Activated naive CD8-positive, alpha-beta T cell treated with anti-CD3 and anti-CD28 coated beads for 36 hours (primary cell): Measurements from ENCODE around the gene ACBD7. TPM values are rescaled to one million over a fixed set of nuclear protein-coding genes. Genes with fewer than 3 reads are reported as not detected.

Source experiments
- DNase-seq: peaks from one replicate; pipeline ENCODE4 v3.0.0; 2021
- H3K27ac Mint-ChIP-seq: one replicate; pipeline ENCODE4 v1.8.0; 2022; ENCODE audit warnings: mild to moderate bottlenecking, moderate library complexity, mixed read lengths
- H3K27me3 Mint-ChIP-seq: one replicate; pipeline ENCODE4 v1.8.0; 2022; ENCODE audit warnings: mild to moderate bottlenecking, mixed read lengths
- H3K36me3 Mint-ChIP-seq: one replicate; pipeline ENCODE4 v1.8.0; 2021; ENCODE audit warnings: mild to moderate bottlenecking, mixed read lengths
- H3K4me1 Mint-ChIP-seq: one replicate; pipeline ENCODE4 v1.8.0; 2021; ENCODE audit warnings: mixed read lengths
- H3K4me3 Mint-ChIP-seq: one replicate; pipeline ENCODE4 v1.8.0; 2022; ENCODE audit warnings: mild to moderate bottlenecking, moderate library complexity, mixed read lengths
- H3K9me3 Mint-ChIP-seq: one replicate; pipeline ENCODE4 v1.8.0; 2022; ENCODE audit warnings: mixed read lengths
- total RNA-seq, 2 experiments: library from RNA; stranded (reverse); gene quantifications; one replicate each; pipeline ENCODE4 v1.2.3, GENCODE V29; 2021

ACBD7 gene
- total RNA-seq, 2 experiments from 2014 or later = 1.3 to 1.8 TPM

GRCh38 chr10:15106352-15107013 is 17.9 kb upstream of the ACBD7 start:
- Mint-ChIP-seq H3K27me3 (no peaks in the 10 kb centered on the region), H3K9me3 (no peaks in the 10 kb centered on the region), H3K36me3 (peaks cover 13% of the 10 kb centered on the region), H3K4me1 (peaks cover 9% of the 10 kb centered on the region), H3K4me3 (peak overlapping the region; percentile 2), H3K27ac (peak overlapping the region; percentile 25)
- DNase-seq = peak; percentile 61

- Mint-ChIP-seq H3K4me3 (no peak overlapping the region), H3K36me3 (peaks cover 16% of the 10 kb centered on the region), H3K4me1 (peaks cover 30% of the 10 kb centered on the region), H3K9me3 (no peaks in the 10 kb centered on the region), H3K27me3 (no peaks in the 10 kb centered on the region), H3K27ac (peak overlapping the region; percentile 21)
- no peak for DNase-seq
Observed at GRCh38 chr10:15103513-15103912, 14.9 kb upstream of the ACBD7 start.

DNA sequence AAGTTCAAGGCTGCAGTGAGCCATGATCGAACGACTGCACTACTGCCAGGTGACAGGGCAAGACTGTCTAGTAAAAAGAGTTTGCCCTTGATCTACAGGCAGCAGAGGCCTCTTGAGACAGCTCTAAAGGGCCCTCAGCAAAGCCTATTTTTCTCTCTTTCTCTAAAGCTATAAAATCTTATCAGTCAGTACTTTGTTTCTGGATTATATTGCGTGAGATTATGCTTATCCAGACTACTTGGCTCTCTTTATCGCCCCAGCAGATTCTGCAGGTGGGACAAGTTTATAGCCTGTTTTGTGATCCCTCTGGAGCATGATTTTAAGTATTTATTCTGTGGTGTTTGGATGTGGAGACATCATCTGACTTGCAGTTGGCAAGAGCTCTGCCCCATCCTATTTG is 11.3 kb upstream of the ACBD7 start:
- Mint-ChIP-seq H3K27ac (peak overlapping the region; percentile 51), H3K4me3 (peak overlapping the region; percentile 26), H3K9me3 (no peaks in the 10 kb centered on the region), H3K4me1 (peaks cover 32% of the 10 kb centered on the region), H3K36me3 (peaks cover 22% of the 10 kb centered on the region), H3K27me3 (no peaks in the 10 kb centered on the region)
- DNase-seq = no peak

- no peaks in the 10 kb centered on the region for H3K27me3 Mint-ChIP-seq
- DNase-seq = peak; percentile 97
Observed at GRCh38 chr10:15097011-15097812, 8.6 kb upstream of the ACBD7 start, which contains the start of gene RPP38. TSS of gene RPP38 (plus strand) at chr10:15097355. CDS start at chr10:15103315, 5,960 bp downstream.

GRCh38 chr10:15096661-15097010 is 8.1 kb upstream of the ACBD7 start:
- Mint-ChIP-seq H3K4me1 (peaks cover 29% of the 10 kb centered on the region), H3K9me3 (no peaks in the 10 kb centered on the region), H3K27ac (peak overlapping the region; percentile 98), H3K27me3 (no peaks in the 10 kb centered on the region), H3K4me3 (peak overlapping the region; percentile 100), H3K36me3 (peaks cover 13% of the 10 kb centered on the region)
- no peak for DNase-seq

More at GRCh38 chr10:15097011-15097812, 8.6 kb upstream of the ACBD7 start, which contains the start of gene RPP38:
- Mint-ChIP-seq H3K36me3 (peaks cover 16% of the 10 kb centered on the region), H3K9me3 (no peaks in the 10 kb centered on the region), H3K4me1 (peaks cover 32% of the 10 kb centered on the region), H3K4me3 (peak within 1 kb of the TSS; percentile 100), H3K27ac (peak within 1 kb of the TSS; percentile 98)

- DNase-seq = no peak
- Mint-ChIP-seq H3K27me3 (no peaks in the 10 kb centered on the region), H3K4me3 (no peak overlapping the region), H3K27ac (no peak overlapping the region), H3K9me3 (no peaks in the 10 kb centered on the region), H3K36me3 (peaks cover 5% of the 10 kb centered on the region), H3K4me1 (peaks cover 7% of the 10 kb centered on the region)
Observed at GRCh38 chr10:15092855-15093408, 4.4 kb upstream of the ACBD7 start.

GRCh38 chr10:15091418-15091817 is 2.8 kb upstream of the ACBD7 start:
- Mint-ChIP-seq H3K27ac (no peak overlapping the region), H3K9me3 (no peaks in the 10 kb centered on the region), H3K4me3 (no peak overlapping the region), H3K4me1 (peaks cover 3% of the 10 kb centered on the region), H3K27me3 (no peaks in the 10 kb centered on the region), H3K36me3 (no peaks in the 10 kb centered on the region)
- no peak for DNase-seq

DNA sequence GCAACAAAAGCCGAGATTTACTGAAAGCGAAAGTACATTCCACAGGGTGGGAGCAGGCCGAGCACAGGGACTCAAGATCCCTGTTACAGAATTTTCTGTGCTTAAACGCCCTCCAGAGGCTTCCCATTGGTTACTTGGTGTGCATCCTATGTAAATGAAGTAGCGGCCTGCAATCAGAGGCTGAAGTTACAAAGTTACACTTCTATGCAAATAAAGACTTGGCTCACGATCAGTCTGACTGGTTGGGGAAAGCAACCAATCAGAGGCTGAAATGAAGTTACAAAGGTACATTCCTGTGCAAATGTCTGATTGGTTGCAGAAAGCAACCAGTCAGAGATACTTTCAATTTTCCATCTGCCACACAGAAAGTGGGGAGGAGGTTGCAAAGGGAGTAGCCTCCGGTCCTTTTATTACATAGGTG is 4.1 kb downstream of the ACBD7 start:
- H3K36me3 Mint-ChIP-seq = no peaks in the 10 kb centered on the region
- peaks cover 2% of the 10 kb centered on the region for H3K4me1 Mint-ChIP-seq
- H3K9me3 Mint-ChIP-seq = no peaks in the 10 kb centered on the region
- no peak overlapping the region for H3K4me3 Mint-ChIP-seq
- DNase-seq = no peak
- no peaks in the 10 kb centered on the region for H3K27me3 Mint-ChIP-seq
- H3K27ac Mint-ChIP-seq = no peak overlapping the region

DNA sequence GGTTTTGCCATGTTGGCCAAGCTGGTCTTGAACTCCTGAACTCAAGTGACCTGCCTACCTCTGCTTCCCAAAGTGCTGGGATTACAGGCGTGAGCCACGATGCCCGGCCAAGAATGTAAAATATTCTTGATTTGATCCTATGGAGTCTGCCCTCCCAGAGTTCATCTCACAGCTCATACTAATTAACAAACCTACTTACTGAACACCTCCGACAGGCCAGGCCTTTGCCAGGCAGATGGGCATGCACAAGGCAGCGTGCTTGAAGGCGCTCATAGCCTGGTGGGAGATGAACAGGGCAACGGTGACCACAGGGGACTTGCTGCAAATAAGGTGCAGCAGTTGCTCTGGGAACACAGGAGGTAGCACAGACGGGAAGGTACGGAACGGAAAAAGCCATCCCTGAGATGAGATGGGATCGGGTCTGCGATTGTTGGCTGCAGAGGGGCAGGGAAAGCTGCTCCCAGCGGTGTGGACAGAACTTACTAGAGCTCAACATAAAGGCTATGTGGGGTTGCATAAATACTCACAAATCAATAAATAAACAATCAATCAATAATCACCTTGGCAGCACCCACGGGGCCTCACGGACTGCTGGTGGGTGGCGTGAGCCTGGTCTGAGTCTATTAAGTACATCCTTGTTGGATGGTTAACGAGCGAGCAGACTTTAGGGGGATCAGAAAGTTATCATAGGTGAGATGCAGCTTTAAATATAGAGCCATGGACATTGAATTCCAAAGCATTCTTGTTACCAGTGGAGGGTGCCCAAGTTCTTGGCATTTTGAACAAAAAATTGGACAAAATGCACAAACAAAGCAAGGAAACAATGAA is 4.7 kb downstream of the ACBD7 start:
- Mint-ChIP-seq H3K4me3 (no peak overlapping the region), H3K27me3 (no peaks in the 10 kb centered on the region), H3K9me3 (no peaks in the 10 kb centered on the region), H3K27ac (no peak overlapping the region), H3K4me1 (peaks cover 2% of the 10 kb centered on the region), H3K36me3 (no peaks in the 10 kb centered on the region)
- DNase-seq = no peak

GRCh38 chr10:15075421-15075820 is 13.2 kb downstream of the ACBD7 start:
- no peak overlapping the region for H3K4me3 Mint-ChIP-seq
- no peaks in the 10 kb centered on the region for H3K4me1 Mint-ChIP-seq
- DNase-seq = no peak
- no peaks in the 10 kb centered on the region for H3K36me3 Mint-ChIP-seq
- no peak overlapping the region for H3K27ac Mint-ChIP-seq
- H3K9me3 Mint-ChIP-seq = no peaks in the 10 kb centered on the region
- H3K27me3 Mint-ChIP-seq = no peaks in the 10 kb centered on the region

DNA sequence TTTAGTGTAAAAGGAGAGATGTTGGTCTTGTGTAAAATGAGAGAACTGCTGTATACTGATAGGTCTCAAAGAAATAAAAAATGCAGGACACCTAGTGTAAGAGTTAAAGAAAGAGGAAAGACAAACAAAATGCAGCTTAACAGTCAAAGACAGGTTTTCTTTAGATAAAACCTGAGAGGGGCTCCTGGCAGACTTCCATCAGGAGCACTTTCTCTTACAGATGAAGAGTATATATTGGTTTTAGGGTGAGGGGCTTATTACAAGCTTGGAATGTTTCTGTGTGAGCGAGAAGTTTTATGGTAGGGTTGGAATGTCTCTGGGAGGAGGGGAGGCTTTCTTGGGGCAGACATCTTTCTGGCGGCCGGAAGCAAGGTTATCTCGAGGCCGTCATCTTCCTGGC is 16.2 kb downstream of the ACBD7 start:
- no peak for DNase-seq
- Mint-ChIP-seq H3K9me3 (no peaks in the 10 kb centered on the region), H3K27ac (no peak overlapping the region), H3K27me3 (no peaks in the 10 kb centered on the region), H3K4me1 (no peaks in the 10 kb centered on the region), H3K4me3 (no peak overlapping the region), H3K36me3 (no peaks in the 10 kb centered on the region)

DNA sequence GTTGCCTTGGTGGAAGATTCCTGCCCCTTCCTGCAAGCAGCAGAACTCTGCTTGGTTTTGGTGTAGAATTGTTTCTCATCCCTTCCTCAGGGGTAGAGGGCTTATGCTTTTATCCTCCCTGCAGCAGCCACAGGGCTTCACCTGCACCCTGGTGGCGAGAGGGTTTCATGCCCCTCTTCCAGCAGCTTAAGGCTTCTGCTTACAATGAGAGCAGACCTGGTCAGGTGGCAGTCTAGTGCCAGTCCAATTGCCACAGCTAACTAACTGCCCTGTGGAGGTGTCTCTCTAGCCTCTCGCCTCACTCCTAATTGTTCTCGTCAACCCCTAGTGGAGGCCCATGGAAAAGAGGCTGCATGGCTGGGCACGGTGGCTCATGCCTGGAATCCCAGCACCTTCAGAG is 19.3 kb downstream of the ACBD7 start:
- H3K4me1 Mint-ChIP-seq = no peaks in the 10 kb centered on the region
- no peaks in the 10 kb centered on the region for H3K36me3 Mint-ChIP-seq
- no peak overlapping the region for H3K4me3 Mint-ChIP-seq
- peaks cover 4% of the 10 kb centered on the region for H3K9me3 Mint-ChIP-seq
- no peak overlapping the region for H3K27ac Mint-ChIP-seq
- DNase-seq = no peak
- H3K27me3 Mint-ChIP-seq = no peaks in the 10 kb centered on the region

GRCh38 chr10:15068802-15069201 is 19.8 kb downstream of the ACBD7 start:
- Mint-ChIP-seq H3K4me3 (no peak overlapping the region), H3K9me3 (peaks cover 4% of the 10 kb centered on the region), H3K36me3 (no peaks in the 10 kb centered on the region), H3K4me1 (no peaks in the 10 kb centered on the region), H3K27me3 (no peaks in the 10 kb centered on the region), H3K27ac (no peak overlapping the region)
- DNase-seq = no peak

- Mint-ChIP-seq H3K27ac (no peak overlapping the region), H3K36me3 (no peaks in the 10 kb centered on the region), H3K4me1 (no peaks in the 10 kb centered on the region), H3K4me3 (no peak overlapping the region), H3K27me3 (no peaks in the 10 kb centered on the region), H3K9me3 (peaks cover 4% of the 10 kb centered on the region)
- DNase-seq = no peak
Observed at GRCh38 chr10:15067154-15067553, 21.4 kb downstream of the ACBD7 start.

DNA sequence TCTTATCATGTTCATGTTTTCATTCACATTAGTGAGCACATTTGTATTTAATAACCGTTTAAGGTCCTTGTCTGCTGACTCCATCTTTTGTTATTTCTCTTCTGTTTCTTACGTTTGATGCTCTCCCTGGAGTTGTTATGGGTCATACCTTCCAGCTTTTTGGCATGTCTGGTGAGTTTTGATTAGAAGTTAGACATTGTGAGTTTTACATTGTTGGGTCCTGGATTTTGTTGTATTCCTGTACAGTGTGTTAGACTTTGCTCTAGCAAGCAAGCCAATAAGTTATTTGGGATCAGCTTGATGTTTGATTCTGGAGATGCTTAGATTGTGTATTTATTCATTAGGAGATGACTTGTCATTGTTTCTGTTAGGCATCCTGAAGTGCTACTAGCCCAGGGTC is 27.9 kb downstream of the ACBD7 start:
- H3K9me3 Mint-ChIP-seq = peaks cover 18% of the 10 kb centered on the region
- no peak overlapping the region for H3K27ac Mint-ChIP-seq
- no peaks in the 10 kb centered on the region for H3K4me1 Mint-ChIP-seq
- DNase-seq = no peak
- peaks cover 9% of the 10 kb centered on the region for H3K27me3 Mint-ChIP-seq
- no peak overlapping the region for H3K4me3 Mint-ChIP-seq
- H3K36me3 Mint-ChIP-seq = peaks cover 6% of the 10 kb centered on the region
